Heart left ventricle (tissue), 16 donors: ENCODE measurements around the gene LRRFIP1. TPM values are rescaled to one million over a fixed set of nuclear protein-coding genes. Genes with fewer than 3 reads are reported as not detected.

Experiments used
- ATAC-seq, 4 donors: fragments of 200-7000 bp; cut with Tn5 transposase; one replicate each; pipeline ENCODE4 v1.9.1; 2020 to 2022; ENCODE audit warnings: moderate library complexity in 4 of 4, mild to moderate bottlenecking in 3 of 4, moderate number of reproducible peaks in 1 of 4
- DNase-seq, 5 donors: peaks; one replicate each; pipeline ENCODE4 v3.0.0-alpha.2; 2020
- H3K27ac ChIP-seq, 12 donors: fragments of 200-600 bp; sonication (generic) in 4 of 12; one replicate each; pipeline versions ENCODE4 v1.5.0 to v1.8.0; 2016 to 2022; ENCODE audit warnings: mild to moderate bottlenecking in 2 of 12
- H3K27me3 ChIP-seq, 9 donors: fragments of 200-600 bp; sonication (generic) in 2 of 9; one replicate each; pipeline versions ENCODE4 v1.5.1 to v1.8.0; 2016 to 2022; ENCODE audit warnings: mild to moderate bottlenecking in 3 of 9
- H3K36me3 ChIP-seq, 9 donors: fragments of 200-600 bp; sonication (generic) in 2 of 9; one replicate each; pipeline versions ENCODE4 v1.5.0 to v1.8.0; 2018 to 2022; ENCODE audit warnings: mild to moderate bottlenecking in 2 of 9
- H3K4me1 ChIP-seq, 12 donors: fragments of 200-600 bp; sonication (generic) in 4 of 12; one replicate each; pipeline versions ENCODE4 v1.5.0 to v1.8.0; 2016 to 2022; ENCODE audit warnings: mild to moderate bottlenecking in 3 of 12
- H3K4me3 ChIP-seq, 12 donors: fragments of 200-600 bp; sonication (generic) in 4 of 12; one replicate each; pipeline versions ENCODE4 v1.5.0 to v1.8.0; 2017 to 2022; ENCODE audit warnings: mild to moderate bottlenecking in 9 of 12, moderate library complexity in 4 of 12
- H3K9me3 ChIP-seq, 12 donors: fragments of 200-600 bp; sonication (generic) in 4 of 12; one replicate each; pipeline versions ENCODE4 v1.5.0 to v1.8.0; 2016 to 2022; ENCODE audit warnings: mild to moderate bottlenecking in 1 of 12
- CTCF ChIP-seq, 12 donors: fragments of 200-600 bp; sonication (generic) in 4 of 12; IDR thresholded peaks; one replicate each; pipeline versions ENCODE4 v1.5.0 to v1.8.0; 2018 to 2022; ENCODE audit warnings: antibody characterized with exemption in 12 of 12, mild to moderate bottlenecking in 5 of 12
- POLR2A ChIP-seq, 2 donors: fragments of 450-650 bp; IDR thresholded peaks; one replicate each; pipeline ENCODE4 v1.6.1; 2017; ENCODE audit warnings: antibody characterized with exemption in 2 of 2, mild to moderate bottlenecking in 2 of 2, moderate library complexity in 2 of 2
- WGBS, 4 donors: extraction: QIAGEN DNeasy Blood & Tissue Kit in 2 of 4; methylation state at CpG; one replicate each; pipeline versions ENCODE4 v1.1.5 to v1.1.7; 2013 to 2018; 5-methylcytosine and 5-hydroxymethylcytosine counted together
- intact Hi-C, 10 donors: fragments of 100-400 bp; cut with DNase I; formaldehyde crosslinking; loops; one replicate each; pipeline versions ENCODE4 v1.11.1 to v1.14.2; 2022
- polyA plus RNA-seq, 2 donors: library from polyadenylated mRNA; stranded (reverse); fragments of 200-250 nt; gene quantifications; one replicate each; pipeline ENCODE4 v1.2.3, GENCODE V29; 2013
- total RNA-seq, 9 donors: library from RNA; depleted of rRNA in 2 of 9; stranded (reverse); fragments of >200 nt in 2 of 9; fragmentation: NEBNext Ultra II Directional in 3 of 9; extraction: Animal tissue kit (Norgen Biotek cat#: 25700) in 3 of 9; gene quantifications; one replicate each; pipeline versions ENCODE4 v1.1.0 to v1.2.4, GENCODE V29; 2016 to 2023
- donor health status: ischemic (EF 13 %, LVEDD 7.1; RV severe dilation, severe dysfunction).
- donor health status: healthy with polysubstance abuse.
- donor health status: DM: no; HTN: yes; CAD: no.
- donor health status: DM: no; HTN: no; CAD: no.
- donor health status: ischemic (EF 25% LVEDD 6.9; RV normal size, moderate dysfunction).
- donor health status: ischemic (EF 25% LVEDD 5.7; RV mildly dilated, moderate dysfunction).
- donor health status: healthy.
- donor health status: DM: yes; HTN: yes; CAD: no.
- donor health status: ischemic (EF 35%, LVEDD 5.7; RV mildly dilated, moderate dysfunction).
- donor health status: nonischemic (EF 11% LVEDD 7.7; RV severe dilation, severe dysfunction).
- donor health status: DM: yes; HTN: yes; CAD: no.
- donor health status: PGD.
- donor health status: ischemic (EF 29% LVEDD 5.4; RV normal size, mild dysfunction).
- donor health status: nonischemic (EF 23%, LVEDD 6.1; RV moderate dilation, normal function).

Gene LRRFIP1
- total and polyA plus RNA-seq, 11 donors = 78.7 to 151 (median 111) TPM

GRCh38 chr2:237673130-237674001 lies 46.0 kb downstream of the LRRFIP1 start:
- TF ChIP-seq POLR2A (IDR thresholded peaks at IDR 0.05) (no peak), CTCF (IDR thresholded peaks at IDR 0.05) (peak; percentile 38 to 82 (median 68))
- intact Hi-C loops = loop anchor here in 9 of 10 donors (1.0 to 10.0 kb wide), 8 partner anchors 17 to 161 kb away; no protein-coding TSS in a partner anchor
- Histone ChIP-seq H3K9me3 (no peaks in the 10 kb centered on the region), H3K36me3 (no peaks in the 10 kb centered on the region), H3K4me1 (peaks cover 27 to 94% (median 74%) of the 10 kb centered on the region in 12 donors), H3K27me3 (no peaks in the 10 kb centered on the region), H3K4me3 (peak overlapping the region in 9 of 12 donors; percentile 18 to 51 (median 29)), H3K27ac (peak overlapping the region in 9 of 12 donors; percentile 65 to 90 (median 81))
- DNase-seq (peak; percentile 73 to 82 (median 75)), ATAC-seq (peak; percentile 16 to 51 (median 32))
- WGBS, 4 donors = 34 to 48% (median 38%) methylated on average over 33 to 39 of the region's 39 CpGs

- H3K4me1 ChIP-seq = peaks cover 28 to 91% (median 77%) of the 10 kb centered on the region in 12 donors
- no peaks in the 10 kb centered on the region for H3K36me3 ChIP-seq
- H3K4me3 ChIP-seq = peak overlapping the region in 9 of 12 donors; percentile 4 to 44 (median 24)
- no peaks in the 10 kb centered on the region for H3K9me3 ChIP-seq
- TF ChIP-seq POLR2A (IDR thresholded peaks at IDR 0.05) (peak in 1 of 2 donors; percentile 39), CTCF (IDR thresholded peaks at IDR 0.05) (peak in 6 of 12 donors; percentile 6 to 21 (median 10))
- intact Hi-C loops = loop anchor here in 6 of 10 donors (2.0 to 10.0 kb wide), 6 partner anchors 16 to 163 kb away; no protein-coding TSS in a partner anchor
- H3K27ac ChIP-seq = peak overlapping the region; percentile 24 to 90 (median 78)
- no peaks in the 10 kb centered on the region for H3K27me3 ChIP-seq
- peak; percentile 89 to 92 (median 91) for DNase-seq
- 3 to 5% (median 4%) methylated on average over 16 to 17 of the region's 17 CpGs for WGBS, 4 donors
- ATAC-seq = peak; percentile 79 to 90 (median 84)
Observed at GRCh38 chr2:237674731-237675276, 47.4 kb downstream of the LRRFIP1 start.

GRCh38 chr2:237675316-237675715 lies 47.9 kb downstream of the LRRFIP1 start:
- no peaks in the 10 kb centered on the region for H3K27me3 ChIP-seq
- DNase-seq (no peak), ATAC-seq (no peak)
- peak in 2 of 12 donors; percentile 6 to 7 for TF ChIP-seq CTCF (IDR thresholded peaks at IDR 0.05)
- no peak for TF ChIP-seq POLR2A (IDR thresholded peaks at IDR 0.05)
- WGBS, 4 donors = 22 to 33% (median 27%) methylated on average over 5 of the region's 5 CpGs
- no peaks in the 10 kb centered on the region for H3K9me3 ChIP-seq
- intact Hi-C loops = loop anchor here in 3 of 10 donors (2.0 to 10.0 kb wide), 3 partner anchors 15 to 161 kb away; no protein-coding TSS in a partner anchor
- H3K27ac ChIP-seq = peak overlapping the region; percentile 24 to 90 (median 78)
- H3K36me3 ChIP-seq = no peaks in the 10 kb centered on the region
- H3K4me1 ChIP-seq = peaks cover 28 to 86% (median 72%) of the 10 kb centered on the region in 12 donors
- H3K4me3 ChIP-seq = peak overlapping the region in 9 of 12 donors; percentile 4 to 44 (median 24)
